Transverse colon (tissue), 4 donors: ENCODE results near the gene PGRMC2. TPM values are rescaled to one million over a fixed set of nuclear protein-coding genes. Genes with fewer than 3 reads are reported as not detected.
A peak's percentile ranks its signal among the peaks of the same experiment; 100 is the strongest.

Experiments
- DNase-seq: peaks from one replicate; pipeline ENCODE4 v3.0.0-alpha.2; 2019
- H3K27ac ChIP-seq, 4 donors: fragments of 200-600 bp; sonication (generic); 2 replicates each; pipeline ENCODE4 v1.5.1; 2016 to 2018; ENCODE audit warnings: inconsistent platforms in 4 of 4
- H3K27me3 ChIP-seq: fragments of 200-600 bp; sonication (generic); 2 replicates; pipeline ENCODE4 v1.5.1; 2017; ENCODE audit warnings: inconsistent platforms
- H3K36me3 ChIP-seq, 4 donors: fragments of 200-600 bp; sonication (generic); 2 replicates each; pipeline ENCODE4 v1.5.1; 2017 to 2019; ENCODE audit warnings: inconsistent platforms in 4 of 4
- H3K4me1 ChIP-seq, 4 donors: fragments of 200-600 bp; sonication (generic); 2 replicates each; pipeline ENCODE4 v1.5.1; 2017 to 2020; ENCODE audit warnings: inconsistent platforms in 4 of 4
- H3K4me3 ChIP-seq, 4 donors: fragments of 200-600 bp; sonication (generic); 1 replicate in 1 of 4; 2 replicates in 3 of 4; pipeline versions ENCODE4 v1.5.1 to v1.6.1; 2017 to 2019; ENCODE audit warnings: inconsistent platforms in 4 of 4
- H3K9me3 ChIP-seq, 2 donors: fragments of 200-600 bp; sonication (generic); 2 replicates each; pipeline ENCODE4 v1.5.1; 2017 to 2019; ENCODE audit warnings: inconsistent platforms in 2 of 2
- CTCF ChIP-seq, 5 experiments: fragments of 200-600 bp in 3 of 5; fragments of 450-650 bp in 2 of 5; sonication (generic) in 3 of 5; IDR thresholded peaks; 1 replicate in 2 of 5; 2 replicates in 3 of 5; pipeline ENCODE4 v1.5.1; 2016 to 2017; ENCODE audit warnings: antibody characterized with exemption in 5 of 5, inconsistent platforms in 3 of 5, mild to moderate bottlenecking in 2 of 5, moderate library complexity in 1 of 5
- EP300 ChIP-seq: sonication (generic); formaldehyde crosslinking; IDR thresholded peaks from one replicate; pipeline ENCODE4 v1.6.1; 2017; ENCODE audit warnings: antibody characterized with exemption, low read depth
- POLR2A ChIP-seq: fragments of 450-650 bp; IDR thresholded peaks from one replicate; pipeline ENCODE4 v1.6.1; 2016; ENCODE audit warnings: antibody characterized with exemption, mild to moderate bottlenecking, moderate library complexity
- POLR2AphosphoS5 ChIP-seq, 3 donors: sonication (generic); formaldehyde crosslinking; IDR thresholded peaks; one replicate each; pipeline ENCODE4 v1.6.1; 2016; ENCODE audit warnings: antibody characterized with exemption in 3 of 3
- WGBS, 2 donors: methylation state at CpG; one replicate each; pipeline ENCODE4 v1.1.5; 2018; ENCODE audit warnings: low coverage in 1 of 2; 5-methylcytosine and 5-hydroxymethylcytosine counted together
- in situ Hi-C, 4 donors: fragments of 200-750 bp; cut with MboI; loops; one replicate each; pipeline versions ENCODE4 v1.15.0 to v1.15.1; 2017; ENCODE audit warnings: low sequenced_read_pairs in 3 of 4, low pct_ligation_motif_present in 1 of 4, low pct_unique_long_range_greater_than_20kb in 1 of 4
- intact Hi-C: fragments of 100-400 bp; cut with DNase I; formaldehyde crosslinking; loops from one replicate; pipeline ENCODE4 v1.15.1; 2023; ENCODE audit warnings: low total_unique reads
- total RNA-seq, 4 donors: library from RNA; depleted of rRNA; stranded (reverse); fragments of >200 nt; gene quantifications; one replicate each; pipeline ENCODE4 v1.1.0, GENCODE V29; 2016

PGRMC2 gene
- total RNA-seq, 4 donors from 2014 or later: 19.9 to 49.1 (median 31.4) TPM

- Histone ChIP-seq H3K27me3 (no peaks in the 10 kb centered on the region), H3K27ac (peak overlapping the region; percentile 90 to 96 (median 92)), H3K9me3 (no peaks in the 10 kb centered on the region), H3K4me1 (peaks cover 6 to 61% (median 17%) of the 10 kb centered on the region in 4 donors), H3K4me3 (peak overlapping the region in 3 of 4 donors; percentile 70 to 98 (median 87)), H3K36me3 (no peaks in the 10 kb centered on the region)
- DNase-seq: peak; percentile 16
- in situ Hi-C loops (loop anchor here in 2 of 4 donors (25.0 kb wide), 2 partner anchors 277 to 527 kb away; partner anchors contain the start of gene JADE1 (in 1 of the 2)), intact Hi-C loops (loop anchor here (10.0 kb wide), 1 partner anchor 269 kb away; no protein-coding TSS in a partner anchor)
- TF ChIP-seq POLR2AphosphoS5 (IDR thresholded peaks at IDR 0.05) (peak in 1 of 3 donors; percentile 12), POLR2A (no peak), EP300 (no peak), CTCF (IDR thresholded peaks at IDR 0.05) (no peak)
- 38% methylated on average over 9 to 18 of the region's 18 CpGs for WGBS, 2 donors
Measured at GRCh38 chr4:128285085-128285997, 2.3 kb downstream of the PGRMC2 start.

- 64 to 85% methylated on average over 1 of the region's 1 CpG for WGBS, 2 donors
- H3K9me3 ChIP-seq: no peaks in the 10 kb centered on the region
- in situ Hi-C loops (loop anchor here in 2 of 4 donors (25.0 kb wide), 2 partner anchors 278 to 528 kb away; partner anchors contain the start of gene JADE1 (in 1 of the 2)), intact Hi-C loops (loop anchor here (10.0 kb wide), 1 partner anchor 270 kb away; no protein-coding TSS in a partner anchor)
- peak overlapping the region in 1 of 4 donors; percentile 98 for H3K4me3 ChIP-seq
- peaks cover 6 to 59% (median 17%) of the 10 kb centered on the region in 4 donors for H3K4me1 ChIP-seq
- TF ChIP-seq POLR2A (no peak), CTCF (IDR thresholded peaks at IDR 0.05) (peak in 1 of 5 experiments; percentile 24)
- no peak for DNase-seq
- H3K27ac ChIP-seq: peak overlapping the region; percentile 90 to 96 (median 92)
- H3K36me3 ChIP-seq: no peaks in the 10 kb centered on the region
- H3K27me3 ChIP-seq: no peaks in the 10 kb centered on the region
Measured at GRCh38 chr4:128284317-128284716, 3.3 kb downstream of the PGRMC2 start.

GRCh38 chr4:128283071-128283470, 4.5 kb downstream of the PGRMC2 start:
- in situ Hi-C loops: loop anchor here in 2 of 4 donors (25.0 kb wide), 2 partner anchors 279 to 529 kb away; partner anchors contain the start of gene JADE1 (in 1 of the 2)
- TF ChIP-seq CTCF (IDR thresholded peaks at IDR 0.05) (no peak), EP300 (no peak), POLR2A (no peak), POLR2AphosphoS5 (IDR thresholded peaks at IDR 0.05) (no peak)
- intact Hi-C loops: loop anchor here (10.0 kb wide), 1 partner anchor 272 kb away; no protein-coding TSS in a partner anchor
- Histone ChIP-seq H3K36me3 (no peaks in the 10 kb centered on the region), H3K27ac (no peak overlapping the region), H3K27me3 (no peaks in the 10 kb centered on the region), H3K9me3 (no peaks in the 10 kb centered on the region), H3K4me3 (no peak overlapping the region), H3K4me1 (peaks cover 6 to 52% (median 13%) of the 10 kb centered on the region in 4 donors)
- WGBS, 2 donors: 85 to 91% methylated on average over 2 of the region's 2 CpGs
- DNase-seq: no peak

- no peaks in the 10 kb centered on the region for H3K9me3 ChIP-seq
- DNase-seq: no peak
- H3K27me3 ChIP-seq: no peaks in the 10 kb centered on the region
- H3K36me3 ChIP-seq: no peaks in the 10 kb centered on the region
- H3K4me3 ChIP-seq: no peak overlapping the region
- no peak for TF ChIP-seq CTCF (IDR thresholded peaks at IDR 0.05)
- TF ChIP-seq POLR2A: no peak
- no peak for TF ChIP-seq EP300
- TF ChIP-seq POLR2AphosphoS5 (IDR thresholded peaks at IDR 0.05): no peak
- intact Hi-C loops: loop anchor here (10.0 kb wide), 1 partner anchor 272 kb away; no protein-coding TSS in a partner anchor
- H3K4me1 ChIP-seq: peaks cover 6 to 52% (median 13%) of the 10 kb centered on the region in 4 donors
- in situ Hi-C loops: loop anchor here in 2 of 4 donors (25.0 kb wide), 2 partner anchors 280 to 530 kb away; partner anchors contain the start of gene JADE1 (in 1 of the 2)
- H3K27ac ChIP-seq: no peak overlapping the region
Measured at GRCh38 chr4:128282516-128282915, 5.1 kb downstream of the PGRMC2 start.
